NB4 (cell line): ENCODE measurements around the gene RANBP10.

ENCODE experiments used
- DNase-seq: peaks from one replicate; pipeline ENCODE4 v3.0.0; 2010; ENCODE audit warnings: low read depth
- H3K4me3 ChIP-seq: one replicate; pipeline ENCODE4 v1.5.1; 2011; ENCODE audit warnings: mild to moderate bottlenecking, low read depth, low read length, moderate library complexity
- MYC ChIP-seq: IDR thresholded peaks from 2 replicates; pipeline ENCODE4 v1.6.1; 2011; ENCODE audit warnings: low read depth, low read length
- POLR2A ChIP-seq: IDR thresholded peaks from 2 replicates; pipeline ENCODE4 v1.6.1; 2011; ENCODE audit warnings: mild to moderate bottlenecking; ENCODE audit not compliant: insufficient read length; ENCODE audit errors: extremely low read depth
- TF ChIP-seq, protein P1 (sequence below): IDR thresholded peaks from one replicate; pipeline ENCODE4 v1.5.1; 2012; ENCODE audit warnings: low read depth, low read length
- TF ChIP-seq, protein P2 (sequence below): IDR thresholded peaks from 2 replicates; pipeline ENCODE4 v1.6.1; 2011; ENCODE audit warnings: low read depth, low read length

RANBP10 gene

DNA sequence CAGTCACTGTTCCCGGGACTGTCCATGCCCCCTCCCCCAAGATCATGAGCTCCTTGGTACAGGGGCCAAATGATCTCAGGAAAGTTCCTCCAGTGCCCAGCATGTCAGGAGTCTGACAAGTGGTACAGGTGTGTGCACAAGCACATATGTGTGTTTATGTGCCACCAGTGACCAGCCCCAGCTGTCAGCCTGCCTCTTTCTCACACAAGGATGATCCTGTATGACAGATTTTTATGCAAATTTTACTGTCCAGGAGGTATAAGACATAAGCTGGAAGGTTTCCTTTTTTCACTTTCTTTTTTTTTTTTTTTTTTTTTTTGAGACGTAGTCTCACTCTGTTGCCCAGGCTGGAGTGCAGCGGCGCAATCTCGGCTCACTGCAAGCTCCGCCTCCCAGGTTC, 55.9 kb downstream of the RANBP10 start:
- no peak overlapping the region for H3K4me3 ChIP-seq
- DNase-seq = no peak
- TF ChIP-seq, protein P1, sequence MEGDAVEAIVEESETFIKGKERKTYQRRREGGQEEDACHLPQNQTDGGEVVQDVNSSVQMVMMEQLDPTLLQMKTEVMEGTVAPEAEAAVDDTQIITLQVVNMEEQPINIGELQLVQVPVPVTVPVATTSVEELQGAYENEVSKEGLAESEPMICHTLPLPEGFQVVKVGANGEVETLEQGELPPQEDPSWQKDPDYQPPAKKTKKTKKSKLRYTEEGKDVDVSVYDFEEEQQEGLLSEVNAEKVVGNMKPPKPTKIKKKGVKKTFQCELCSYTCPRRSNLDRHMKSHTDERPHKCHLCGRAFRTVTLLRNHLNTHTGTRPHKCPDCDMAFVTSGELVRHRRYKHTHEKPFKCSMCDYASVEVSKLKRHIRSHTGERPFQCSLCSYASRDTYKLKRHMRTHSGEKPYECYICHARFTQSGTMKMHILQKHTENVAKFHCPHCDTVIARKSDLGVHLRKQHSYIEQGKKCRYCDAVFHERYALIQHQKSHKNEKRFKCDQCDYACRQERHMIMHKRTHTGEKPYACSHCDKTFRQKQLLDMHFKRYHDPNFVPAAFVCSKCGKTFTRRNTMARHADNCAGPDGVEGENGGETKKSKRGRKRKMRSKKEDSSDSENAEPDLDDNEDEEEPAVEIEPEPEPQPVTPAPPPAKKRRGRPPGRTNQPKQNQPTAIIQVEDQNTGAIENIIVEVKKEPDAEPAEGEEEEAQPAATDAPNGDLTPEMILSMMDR = no peak
- TF ChIP-seq POLR2A = no peak
- TF ChIP-seq, protein P2, sequence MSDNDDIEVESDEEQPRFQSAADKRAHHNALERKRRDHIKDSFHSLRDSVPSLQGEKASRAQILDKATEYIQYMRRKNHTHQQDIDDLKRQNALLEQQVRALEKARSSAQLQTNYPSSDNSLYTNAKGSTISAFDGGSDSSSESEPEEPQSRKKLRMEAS = no peak
- no peak for TF ChIP-seq MYC

DNA sequence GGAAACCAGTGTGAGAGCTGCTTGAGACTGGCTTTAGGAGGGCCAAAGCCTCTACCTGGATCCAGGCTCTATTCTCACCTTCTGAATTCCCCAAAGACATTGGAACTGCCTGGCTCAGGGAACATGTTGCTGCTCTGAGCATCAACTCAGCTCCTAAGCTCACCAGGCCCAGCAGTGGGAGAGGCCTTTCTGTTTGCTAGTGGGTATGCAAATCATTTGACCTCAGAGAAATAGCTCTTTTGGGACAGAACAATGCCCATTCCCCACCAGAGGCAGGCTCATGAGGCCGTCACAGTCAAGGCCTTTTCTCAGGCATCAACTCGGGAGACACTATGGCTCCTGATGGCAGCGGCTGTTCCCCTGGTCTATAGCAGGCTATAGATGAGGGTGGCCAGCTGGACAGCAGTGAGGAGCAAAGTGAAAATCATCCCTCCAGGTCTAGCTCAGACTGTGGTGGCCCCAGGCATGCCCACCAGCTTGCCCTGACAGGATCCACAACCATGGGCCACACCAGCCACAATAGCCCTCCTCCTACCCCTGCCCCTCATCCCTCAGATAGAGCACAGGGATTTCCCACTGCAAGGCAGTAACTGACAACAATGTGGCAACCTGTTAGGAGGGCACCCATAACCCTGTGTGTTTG, 56.8 kb downstream of the RANBP10 start:
- H3K4me3 ChIP-seq = no peak overlapping the region
- TF ChIP-seq, protein P1 = no peak
- TF ChIP-seq, protein P2 = no peak
- no peak for DNase-seq

DNA sequence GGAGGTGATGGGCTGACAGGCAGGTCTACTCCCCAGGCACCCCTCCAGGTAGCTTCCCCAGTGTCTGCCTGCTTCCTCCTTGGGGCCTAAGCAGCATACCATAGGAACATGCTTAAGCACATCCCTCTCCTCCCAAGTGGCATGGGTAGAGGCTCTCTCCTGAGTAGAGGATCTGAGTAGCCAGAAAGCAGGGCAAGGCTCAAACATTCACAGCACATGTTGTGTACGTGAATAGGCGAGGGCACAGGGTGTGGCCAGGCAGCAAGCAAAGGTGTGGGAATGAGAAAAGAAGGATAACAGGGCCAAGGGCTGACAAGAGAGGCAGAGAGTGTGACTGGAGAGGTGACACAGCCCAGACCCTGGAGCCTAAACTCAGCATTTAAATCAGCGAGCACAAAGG, 57.5 kb downstream of the RANBP10 start:
- TF ChIP-seq, protein P2 = no peak
- TF ChIP-seq, protein P1 = no peak
- no peak overlapping the region for H3K4me3 ChIP-seq
- no peak for DNase-seq

DNA sequence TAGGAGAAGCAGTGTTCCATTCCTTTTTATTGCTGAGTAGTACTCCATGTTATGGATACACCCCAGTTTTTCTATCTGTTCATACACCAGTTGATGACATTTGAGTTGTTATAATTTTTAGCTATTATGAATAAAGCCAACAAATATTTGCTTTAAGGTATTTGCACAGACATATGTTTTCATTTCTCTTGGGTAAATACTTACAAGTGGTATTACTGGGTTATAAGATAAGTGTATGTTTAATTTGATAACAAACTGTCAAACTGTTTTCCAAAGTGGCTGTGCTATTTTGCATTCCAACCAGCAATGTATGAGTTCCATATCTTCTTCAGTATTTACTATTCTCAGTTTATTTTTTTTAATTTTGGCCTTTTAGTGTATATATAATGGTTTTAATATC, 59.5 kb downstream of the RANBP10 start:
- no peak overlapping the region for H3K4me3 ChIP-seq
- DNase-seq = no peak
- TF ChIP-seq MYC (no peak), POLR2A (no peak)
- TF ChIP-seq, protein P2 = no peak
- TF ChIP-seq, protein P1 = no peak

DNA sequence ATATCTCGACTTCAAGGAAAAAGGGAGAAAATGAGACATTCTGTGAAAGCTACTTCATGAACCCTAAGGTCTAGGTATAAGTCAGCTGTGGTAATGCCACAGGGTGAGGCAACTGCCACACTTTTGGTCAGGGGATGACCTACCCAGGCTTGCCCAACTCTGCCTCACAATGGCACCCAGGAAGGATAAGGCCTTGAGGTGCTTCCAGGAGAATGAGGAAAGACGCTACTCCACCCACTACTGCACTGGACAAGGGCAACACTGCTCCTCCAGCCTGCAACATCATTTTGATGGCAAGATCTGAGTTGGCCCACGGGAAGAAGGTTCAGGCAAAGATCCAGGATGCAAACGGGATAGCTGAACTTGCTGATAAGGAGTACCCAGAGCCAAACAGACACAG, 65.2 kb downstream of the RANBP10 start:
- TF ChIP-seq, protein P2 = no peak
- TF ChIP-seq MYC = no peak
- TF ChIP-seq, protein P1 = no peak
- TF ChIP-seq POLR2A = no peak
- DNase-seq = no peak
- H3K4me3 ChIP-seq = no peak overlapping the region

DNA sequence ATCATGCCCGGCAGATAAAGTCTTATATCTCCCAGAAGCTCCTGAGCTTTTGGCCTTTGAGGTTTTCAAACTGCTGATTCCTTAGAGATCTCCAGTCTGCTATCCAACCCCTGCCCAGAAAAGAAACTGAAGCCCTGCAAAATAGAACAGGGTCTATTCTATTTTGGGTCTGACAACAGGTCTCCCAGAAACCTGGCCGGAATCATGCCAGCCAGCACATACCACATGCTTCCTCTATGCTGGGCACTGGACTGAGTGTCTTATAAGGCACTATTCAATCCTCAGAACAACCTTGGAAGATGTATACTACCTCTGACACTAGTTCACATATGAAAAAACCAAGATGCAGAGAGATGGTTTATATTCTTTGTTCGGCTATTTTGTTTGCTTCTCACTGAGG, 66.0 kb downstream of the RANBP10 start:
- no peak for DNase-seq
- H3K4me3 ChIP-seq = no peak overlapping the region
- TF ChIP-seq, protein P1 = no peak
- no peak for TF ChIP-seq MYC
- TF ChIP-seq POLR2A = no peak
- TF ChIP-seq, protein P2 = no peak
